ENCODE data around the gene ADAT1. TPM values are rescaled to one million over a fixed set of nuclear protein-coding genes. Genes with fewer than 3 reads are reported as not detected.

Gene ADAT1
- total and polyA plus RNA-seq, 2 of the 13 experiments (the other 11 are each of a cell fraction or from before 2014, with no cell fraction given), result 18.4 to 40.8 TPM

GRCh38 chr16:75647492-75648264 is 24.6 kb upstream of the ADAT1 start, which contains the start of the genes KARS1 and TERF2IP (continued):
- TF ChIP-seq HNF4A (CRISPR knock-in tag; IDR thresholded peaks at IDR 0.05), result no peak
- TF ChIP-seq ZNF574 (CRISPR knock-in tag; IDR thresholded peaks at IDR 0.05), result peak; percentile 81
- peak; percentile 70; the same call in 1 of the 2 replicates for TF ChIP-seq ZSCAN25 (CRISPR knock-in tag; IDR thresholded peaks at IDR 0.05)
- TF ChIP-seq ZFP36L1 (CRISPR knock-in tag; IDR thresholded peaks at IDR 0.05), result peak; percentile 93
- peak; percentile 92 for TF ChIP-seq ZNF446 (CRISPR knock-in tag; IDR thresholded peaks at IDR 0.05)
- TF ChIP-seq ZSCAN20 (CRISPR knock-in tag; IDR thresholded peaks at IDR 0.05; ENCODE audit: borderline replicate concordance), result no peak; the same call in 1 of the 2 replicates
- peak; percentile 46; the same call in 1 of the 2 replicates for TF ChIP-seq ISL2 (CRISPR knock-in tag; IDR thresholded peaks at IDR 0.05)
- TF ChIP-seq NR2C2 (CRISPR knock-in tag; IDR thresholded peaks at IDR 0.05; ENCODE audit: borderline replicate concordance), result peak; percentile 100
- TF ChIP-seq PAWR (CRISPR knock-in tag; IDR thresholded peaks at IDR 0.05; ENCODE audit: borderline replicate concordance), result no peak
- peak; percentile 47 for TF ChIP-seq MNT (IDR thresholded peaks at IDR 0.05)
- TF ChIP-seq HOXA9 (CRISPR knock-in tag; IDR thresholded peaks at IDR 0.05; ENCODE audit: borderline replicate concordance), result no peak
- no peak for TF ChIP-seq JARID2 (CRISPR knock-in tag; IDR thresholded peaks at IDR 0.05; ENCODE audit: insufficient replicate concordance)
- TF ChIP-seq GRHL1 (CRISPR knock-in tag; conservative IDR thresholded peaks at IDR 0.05), result no peak
- TF ChIP-seq E2F1 (CRISPR knock-in tag; IDR thresholded peaks at IDR 0.05), result no peak
- peak; percentile 74 for TF ChIP-seq ZNF451 (CRISPR knock-in tag; IDR thresholded peaks at IDR 0.05)
- TF ChIP-seq SP4 (CRISPR knock-in tag; IDR thresholded peaks at IDR 0.05), result peak; percentile 95
- TF ChIP-seq NCOA1 (CRISPR knock-in tag; IDR thresholded peaks at IDR 0.05), result peak; percentile 90
- TF ChIP-seq ZNF512B (CRISPR knock-in tag; IDR thresholded peaks at IDR 0.05; ENCODE audit: borderline replicate concordance), result no peak
